SK-N-SH (cell line): ENCODE data around the gene TRAPPC6A. TPM values are rescaled to one million over a fixed set of nuclear protein-coding genes. Genes with fewer than 3 reads are reported as not detected.

Source experiments
- CTCF ChIA-PET: fragments of 300-600, 350-600 bp; formaldehyde crosslinking; extraction: SDS; loops from one replicate; lab custom pipeline; 2021; lab: Yijun Ruan, JAX
- POLR2A ChIA-PET: fragments of 350-600 bp; sonication (Branson Sonifier 250); formaldehyde crosslinking; extraction: SDS; loops from one replicate; lab custom pipeline; 2020; ENCODE audit warnings: antibody characterized with exemption, inconsistent platforms; lab: Yijun Ruan, JAX
- DNase-seq: peaks from one replicate; pipeline ENCODE4 v3.0.0; 2012
- H2AFZ ChIP-seq: fragments of 200-600 bp; sonication (generic); 2 replicates; pipeline ENCODE4 v1.8.1; 2016; ENCODE audit warnings: antibody characterized with exemption, mild to moderate bottlenecking, low read depth
- H3F3A ChIP-seq: fragments of 200-600 bp; sonication (generic); replicated peaks from 2 replicates; pipeline ENCODE3; 2016; ENCODE audit warnings: antibody characterized with exemption, mild to moderate bottlenecking; ENCODE audit not compliant: insufficient read depth
- H3K27ac ChIP-seq, 2 experiments: fragments of 200-500 bp in 1 of 2; fragments of 200-600 bp in 1 of 2; sonication (Bioruptor generic) in 1 of 2; sonication (generic), shearing (Covaris generic) in 1 of 2; 2 replicates each; pipeline versions ENCODE4 v1.5.1 to v1.6.1; 2014 to 2016; ENCODE audit warnings: low read depth in 2 of 2, inconsistent platforms in 1 of 2, low read length in 1 of 2, mild to moderate bottlenecking in 1 of 2, mixed read lengths in 1 of 2
- H3K27me3 ChIP-seq: fragments of 200-600 bp; sonication (generic), shearing (Covaris generic); 2 replicates; pipeline ENCODE4 v1.6.1; 2016; ENCODE audit warnings: mixed run types; ENCODE audit not compliant: insufficient read depth
- H3K36me3 ChIP-seq, 2 experiments: fragments of 200-500 bp in 1 of 2; fragments of 200-600 bp in 1 of 2; sonication (Bioruptor generic) in 1 of 2; sonication (generic) in 1 of 2; replicated peaks in 1 of 2; 2 replicates each; pipeline versions ENCODE3 to v1.5.1; 2014 to 2016; ENCODE audit warnings: low read length in 1 of 2, mild to moderate bottlenecking in 1 of 2; ENCODE audit not compliant: insufficient read depth in 2 of 2, control insufficient read depth in 1 of 2
- H3K4me1 ChIP-seq, 2 experiments: fragments of 200-500 bp in 1 of 2; fragments of 200-600 bp in 1 of 2; sonication (Bioruptor generic) in 1 of 2; sonication (generic), shearing (Covaris generic) in 1 of 2; 2 replicates each; pipeline versions ENCODE4 v1.5.1 to v1.6.1; 2014 to 2016; ENCODE audit warnings: low read depth in 1 of 2, low read length in 1 of 2, mixed run types in 1 of 2; ENCODE audit not compliant: insufficient read depth in 2 of 2, control insufficient read depth in 1 of 2
- H3K4me2 ChIP-seq: fragments of 200-600 bp; sonication (generic), shearing (Covaris generic); 2 replicates; pipeline ENCODE4 v1.6.1; 2017; ENCODE audit warnings: mixed run types
- H3K4me3 ChIP-seq, 2 experiments: fragments of 200-500 bp in 1 of 2; fragments of 200-600 bp in 1 of 2; sonication (Bioruptor generic) in 1 of 2; sonication (generic), shearing (Covaris generic) in 1 of 2; 2 replicates each; pipeline versions ENCODE4 v1.5.1 to v1.8.1; 2014 to 2016; ENCODE audit warnings: low read depth in 2 of 2, inconsistent platforms in 1 of 2, low read length in 1 of 2, mild to moderate bottlenecking in 1 of 2, mixed read lengths in 1 of 2, moderate library complexity in 1 of 2
- H3K79me2 ChIP-seq: fragments of 200-600 bp; sonication (generic); 2 replicates; pipeline ENCODE4 v1.8.1; 2017; ENCODE audit warnings: mild to moderate bottlenecking; ENCODE audit not compliant: insufficient read depth
- H3K9ac ChIP-seq: fragments of 200-600 bp; sonication (generic); 2 replicates; pipeline ENCODE4 v1.6.1; 2017; ENCODE audit warnings: mixed run types
- H3K9me2 ChIP-seq: fragments of 200-600 bp; sonication (generic); 2 replicates; pipeline ENCODE4 v1.6.1; 2017; ENCODE audit warnings: mixed run types
- H3K9me3 ChIP-seq: fragments of 200-600 bp; sonication (generic); 2 replicates; pipeline ENCODE4 v1.6.1; 2017; ENCODE audit warnings: mixed run types, mild to moderate bottlenecking, moderate library complexity
- H4K20me1 ChIP-seq: fragments of 200-600 bp; sonication (generic); 2 replicates; pipeline ENCODE4 v1.6.1; 2017; ENCODE audit warnings: mild to moderate bottlenecking, mixed run types; ENCODE audit not compliant: insufficient read depth
- EZH2phosphoT487 ChIP-seq: fragments of 200-600 bp; sonication (generic); IDR thresholded peaks from 2 replicates; pipeline ENCODE4 v1.6.1; 2017; ENCODE audit warnings: low read depth, mixed run types, mild to moderate bottlenecking, antibody characterized with exemption, moderate library complexity, borderline replicate concordance
- FOXM1 ChIP-seq: IDR thresholded peaks from 2 replicates; pipeline ENCODE4 v1.4.0; 2012; ENCODE audit warnings: low read depth, mild to moderate bottlenecking
- MXI1 ChIP-seq: IDR thresholded peaks from 2 replicates; pipeline ENCODE4 v1.6.1; 2012; ENCODE audit warnings: mild to moderate bottlenecking, low read depth, low read length, improper control_type of control experiment
- RCOR1 ChIP-seq: fragments of 150-350 bp; IDR thresholded peaks from 2 replicates; pipeline ENCODE4 v1.6.1; 2017; ENCODE audit warnings: antibody characterized with exemption, low read length
- RXRA ChIP-seq: IDR thresholded peaks from 2 replicates; pipeline ENCODE4 v1.4.0; 2012; ENCODE audit warnings: low read depth, mild to moderate bottlenecking, borderline replicate concordance
- TAF1 ChIP-seq: IDR thresholded peaks from 2 replicates; pipeline ENCODE4 v1.6.1; 2012; ENCODE audit warnings: low read depth, mild to moderate bottlenecking, low read length, moderate library complexity, borderline replicate concordance
- WGBS: methylation state at CpG from one replicate; pipeline ENCODE4 v1.1.6; 2017; ENCODE audit warnings: low lambda C conversion rate; 5-methylcytosine and 5-hydroxymethylcytosine counted together
- polyA plus RNA-seq, 3 experiments: library from polyadenylated mRNA; depleted of rRNA; stranded (reverse); fragments of >200 nt; gene quantifications; 2 replicates each; pipeline ENCODE4 v1.2.3, GENCODE V29; 2012
- TF ChIP-seq, protein P1 (sequence below): IDR thresholded peaks from 2 replicates; pipeline ENCODE4; 2012
- TF ChIP-seq, protein P2 (sequence below): IDR thresholded peaks from 2 replicates; pipeline ENCODE4 v1.6.1; 2012; ENCODE audit warnings: mild to moderate bottlenecking, low read depth, low read length, moderate library complexity
- TF ChIP-seq, protein P3 (sequence below): fragments of 200-600 bp; sonication (generic); IDR thresholded peaks from 2 replicates; pipeline ENCODE4 v1.6.1; 2017; ENCODE audit warnings: antibody characterized with exemption, mild to moderate bottlenecking, moderate library complexity

TRAPPC6A gene
- polyA plus RNA-seq, 1 of the 3 experiments (the other 2 are of a cell fraction), result 59.0 TPM

DNA sequence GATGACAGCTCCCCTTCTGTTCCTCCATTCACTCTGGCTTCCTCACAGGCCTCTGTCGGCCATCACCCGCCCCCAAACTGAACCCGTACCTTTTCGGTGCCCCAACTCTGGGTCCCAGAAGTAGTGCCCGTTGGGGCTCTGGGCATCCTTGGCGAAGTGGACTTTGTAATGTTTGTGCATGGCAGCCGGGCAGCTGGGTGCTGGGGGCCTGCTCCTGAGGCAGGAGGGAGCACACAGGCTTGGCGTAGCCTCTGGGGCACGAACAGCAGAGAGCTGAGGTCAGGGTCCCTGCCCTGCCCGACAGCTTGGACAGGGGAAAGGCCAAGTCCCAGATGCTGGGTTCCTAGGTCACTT, 18.1 kb downstream of the TRAPPC6A start (continued):
- TF ChIP-seq, protein P1, sequence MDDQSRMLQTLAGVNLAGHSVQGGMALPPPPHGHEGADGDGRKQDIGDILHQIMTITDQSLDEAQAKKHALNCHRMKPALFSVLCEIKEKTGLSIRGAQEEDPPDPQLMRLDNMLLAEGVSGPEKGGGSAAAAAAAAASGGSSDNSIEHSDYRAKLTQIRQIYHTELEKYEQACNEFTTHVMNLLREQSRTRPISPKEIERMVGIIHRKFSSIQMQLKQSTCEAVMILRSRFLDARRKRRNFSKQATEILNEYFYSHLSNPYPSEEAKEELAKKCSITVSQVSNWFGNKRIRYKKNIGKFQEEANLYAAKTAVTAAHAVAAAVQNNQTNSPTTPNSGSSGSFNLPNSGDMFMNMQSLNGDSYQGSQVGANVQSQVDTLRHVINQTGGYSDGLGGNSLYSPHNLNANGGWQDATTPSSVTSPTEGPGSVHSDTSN, result no peak
- no peak for TF ChIP-seq MXI1

DNA sequence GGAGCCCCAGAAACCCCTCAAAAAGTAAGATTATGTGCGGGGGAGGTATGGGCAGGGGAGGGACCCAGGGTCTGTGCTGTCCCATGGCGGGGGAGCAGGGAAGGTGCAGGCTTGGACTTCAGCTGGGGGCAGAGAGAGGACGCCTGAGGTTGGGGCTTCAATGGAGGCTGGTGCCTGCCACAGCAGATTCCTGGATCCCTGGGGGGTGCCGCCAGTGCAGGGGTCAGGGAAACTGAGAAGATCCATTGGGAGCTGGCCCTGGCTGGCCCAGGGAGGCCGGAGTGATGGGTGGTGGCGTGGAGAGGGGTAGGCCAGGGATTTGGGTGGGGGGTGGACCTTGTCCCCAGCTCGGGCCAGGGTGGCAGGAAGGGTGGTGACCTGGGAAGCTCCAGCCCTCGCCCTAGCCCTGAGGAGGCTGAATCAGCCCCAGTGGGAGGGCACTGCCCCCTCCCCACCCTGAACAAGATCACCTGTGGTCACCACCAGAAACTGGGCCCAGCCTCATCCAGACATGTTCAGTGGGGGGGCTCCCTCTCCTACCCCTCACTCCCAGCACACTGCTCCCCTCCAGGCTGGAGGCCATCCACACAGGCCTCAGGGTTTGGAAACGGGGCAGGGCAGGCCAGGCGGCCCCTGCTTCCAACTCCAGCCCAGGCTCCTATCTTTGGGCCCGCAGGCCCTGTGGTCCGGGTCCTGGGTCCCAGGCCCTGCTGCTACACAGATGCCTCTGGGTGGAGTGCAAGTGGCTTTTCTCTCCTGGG, 18.6 kb downstream of the TRAPPC6A start:
- CTCF ChIA-PET, result interaction anchor here (0.9 to 3.7 kb wide), 7 partner anchors 16 to 280 kb away, joined by 3 to 16 read pairs (median 3); no protein-coding TSS in a partner anchor
- POLR2A ChIA-PET, result no interaction called here
- DNase-seq, result no peak
- no peaks in the 10 kb centered on the region for H4K20me1 ChIP-seq
- 76% methylated on average over 8 of the region's 12 CpGs for WGBS
- H3K36me3 ChIP-seq, result no peaks in the 10 kb centered on the region
- no peaks in the 10 kb centered on the region for H3K27me3 ChIP-seq
- H3K9me2 ChIP-seq, result no peaks in the 10 kb centered on the region
- no peak for TF ChIP-seq RXRA
- TF ChIP-seq, protein P2, sequence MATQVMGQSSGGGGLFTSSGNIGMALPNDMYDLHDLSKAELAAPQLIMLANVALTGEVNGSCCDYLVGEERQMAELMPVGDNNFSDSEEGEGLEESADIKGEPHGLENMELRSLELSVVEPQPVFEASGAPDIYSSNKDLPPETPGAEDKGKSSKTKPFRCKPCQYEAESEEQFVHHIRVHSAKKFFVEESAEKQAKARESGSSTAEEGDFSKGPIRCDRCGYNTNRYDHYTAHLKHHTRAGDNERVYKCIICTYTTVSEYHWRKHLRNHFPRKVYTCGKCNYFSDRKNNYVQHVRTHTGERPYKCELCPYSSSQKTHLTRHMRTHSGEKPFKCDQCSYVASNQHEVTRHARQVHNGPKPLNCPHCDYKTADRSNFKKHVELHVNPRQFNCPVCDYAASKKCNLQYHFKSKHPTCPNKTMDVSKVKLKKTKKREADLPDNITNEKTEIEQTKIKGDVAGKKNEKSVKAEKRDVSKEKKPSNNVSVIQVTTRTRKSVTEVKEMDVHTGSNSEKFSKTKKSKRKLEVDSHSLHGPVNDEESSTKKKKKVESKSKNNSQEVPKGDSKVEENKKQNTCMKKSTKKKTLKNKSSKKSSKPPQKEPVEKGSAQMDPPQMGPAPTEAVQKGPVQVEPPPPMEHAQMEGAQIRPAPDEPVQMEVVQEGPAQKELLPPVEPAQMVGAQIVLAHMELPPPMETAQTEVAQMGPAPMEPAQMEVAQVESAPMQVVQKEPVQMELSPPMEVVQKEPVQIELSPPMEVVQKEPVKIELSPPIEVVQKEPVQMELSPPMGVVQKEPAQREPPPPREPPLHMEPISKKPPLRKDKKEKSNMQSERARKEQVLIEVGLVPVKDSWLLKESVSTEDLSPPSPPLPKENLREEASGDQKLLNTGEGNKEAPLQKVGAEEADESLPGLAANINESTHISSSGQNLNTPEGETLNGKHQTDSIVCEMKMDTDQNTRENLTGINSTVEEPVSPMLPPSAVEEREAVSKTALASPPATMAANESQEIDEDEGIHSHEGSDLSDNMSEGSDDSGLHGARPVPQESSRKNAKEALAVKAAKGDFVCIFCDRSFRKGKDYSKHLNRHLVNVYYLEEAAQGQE, result no peak
- TF ChIP-seq FOXM1, result no peak
- TF ChIP-seq, protein P1, result no peak
- TF ChIP-seq, protein P3, sequence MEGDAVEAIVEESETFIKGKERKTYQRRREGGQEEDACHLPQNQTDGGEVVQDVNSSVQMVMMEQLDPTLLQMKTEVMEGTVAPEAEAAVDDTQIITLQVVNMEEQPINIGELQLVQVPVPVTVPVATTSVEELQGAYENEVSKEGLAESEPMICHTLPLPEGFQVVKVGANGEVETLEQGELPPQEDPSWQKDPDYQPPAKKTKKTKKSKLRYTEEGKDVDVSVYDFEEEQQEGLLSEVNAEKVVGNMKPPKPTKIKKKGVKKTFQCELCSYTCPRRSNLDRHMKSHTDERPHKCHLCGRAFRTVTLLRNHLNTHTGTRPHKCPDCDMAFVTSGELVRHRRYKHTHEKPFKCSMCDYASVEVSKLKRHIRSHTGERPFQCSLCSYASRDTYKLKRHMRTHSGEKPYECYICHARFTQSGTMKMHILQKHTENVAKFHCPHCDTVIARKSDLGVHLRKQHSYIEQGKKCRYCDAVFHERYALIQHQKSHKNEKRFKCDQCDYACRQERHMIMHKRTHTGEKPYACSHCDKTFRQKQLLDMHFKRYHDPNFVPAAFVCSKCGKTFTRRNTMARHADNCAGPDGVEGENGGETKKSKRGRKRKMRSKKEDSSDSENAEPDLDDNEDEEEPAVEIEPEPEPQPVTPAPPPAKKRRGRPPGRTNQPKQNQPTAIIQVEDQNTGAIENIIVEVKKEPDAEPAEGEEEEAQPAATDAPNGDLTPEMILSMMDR, result no peak
- TF ChIP-seq TAF1, result no peak
- TF ChIP-seq EZH2phosphoT487, result no peak
- TF ChIP-seq RCOR1, result no peak
- no peaks in the 10 kb centered on the region for H3K79me2 ChIP-seq
- no peak overlapping the region for H3K4me2 ChIP-seq
- H3K9ac ChIP-seq, result no peak overlapping the region
- no peaks in the 10 kb centered on the region for H3K9me3 ChIP-seq
- no peak overlapping the region for H3K4me3 ChIP-seq
- no peaks in the 10 kb centered on the region for H3F3A ChIP-seq
- H2AFZ ChIP-seq, result no peak overlapping the region
- H3K27ac ChIP-seq, result no peak overlapping the region
- H3K4me1 ChIP-seq, result peaks cover 0 to 9% of the 10 kb centered on the region in 2 experiments; a peak in 1 of 4 replicates
